Neural cell (in vitro differentiated cells): Measurements from ENCODE around the gene MLLT10. TPM values are rescaled to one million over a fixed set of nuclear protein-coding genes. Genes with fewer than 3 reads are reported as not detected.

Experiments used
- H2AFZ ChIP-seq: fragments of 200-600, 300-800 bp; sonication (generic), shearing (Covaris generic); 2 replicates; pipeline ENCODE4 v1.6.0; 2014; ENCODE audit warnings: low read depth, mild to moderate bottlenecking, antibody characterized with exemption, low read length, moderate library complexity
- H3F3A ChIP-seq: fragments of 200-600 bp; shearing (Covaris generic); 2 replicates; pipeline ENCODE4 v1.6.1; 2016; ENCODE audit warnings: mild to moderate bottlenecking, moderate library complexity, mixed read lengths, antibody characterized with exemption, low read length; ENCODE audit not compliant: insufficient read depth, poor library complexity, severe bottlenecking
- H3K27ac ChIP-seq: fragments of 200-600, 300-800 bp; sonication (generic), shearing (Covaris generic); 2 replicates; pipeline ENCODE4 v1.5.1; 2014; ENCODE audit warnings: mild to moderate bottlenecking, low read length, moderate library complexity
- H3K27me3 ChIP-seq: fragments of 300-800, 200-600 bp; sonication (generic), shearing (Covaris generic); 2 replicates; pipeline ENCODE4 v1.6.0; 2014; ENCODE audit warnings: mild to moderate bottlenecking, low read depth, low read length, moderate library complexity; ENCODE audit not compliant: insufficient read depth
- H3K36me3 ChIP-seq: fragments of 300-800, 200-600 bp; sonication (generic), shearing (Covaris generic); 2 replicates; pipeline ENCODE4 v1.5.1; 2014; ENCODE audit warnings: mild to moderate bottlenecking, antibody characterized with exemption, low read length, moderate library complexity; ENCODE audit not compliant: insufficient read depth
- H3K4me2 ChIP-seq: fragments of 300-800, 200-600 bp; sonication (generic), shearing (Covaris generic); 2 replicates; pipeline ENCODE4 v1.6.0; 2014; ENCODE audit warnings: mild to moderate bottlenecking, low read length
- H3K4me3 ChIP-seq: fragments of 300-800, 200-600 bp; sonication (generic), shearing (Covaris generic); 2 replicates; pipeline ENCODE4 v1.5.1; 2014; ENCODE audit warnings: mild to moderate bottlenecking, low read length, moderate library complexity
- H3K79me2 ChIP-seq: fragments of 200-600 bp; shearing (Covaris generic); replicated peaks from 2 replicates; pipeline ENCODE4 v1.6.0; 2014; ENCODE audit warnings: mild to moderate bottlenecking, low read length, moderate library complexity; ENCODE audit not compliant: insufficient read depth
- H3K9ac ChIP-seq: fragments of 300-800, 200-600 bp; sonication (generic), shearing (Covaris generic); 2 replicates; pipeline ENCODE4 v1.6.1; 2016; ENCODE audit warnings: mild to moderate bottlenecking, low read length, mixed read lengths
- H3K9me2 ChIP-seq: fragments of 200-600 bp; shearing (Covaris generic); 2 replicates; pipeline ENCODE4 v1.6.1; 2016; ENCODE audit warnings: mild to moderate bottlenecking, low read length, mixed read lengths; ENCODE audit not compliant: insufficient read depth
- H3K9me3 ChIP-seq: fragments of 200-600, 300-800 bp; sonication (generic), shearing (Covaris generic); 2 replicates; pipeline ENCODE4 v1.6.1; 2016; ENCODE audit warnings: mild to moderate bottlenecking, mixed run types, low read length, moderate library complexity, mixed read lengths
- H4K20me1 ChIP-seq: fragments of 200-600 bp; shearing (Covaris generic); 2 replicates; pipeline ENCODE4 v1.6.1; 2016; ENCODE audit warnings: mild to moderate bottlenecking, mixed run types; ENCODE audit not compliant: insufficient read depth
- CTCF ChIP-seq: fragments of 450-650 bp; IDR thresholded peaks from 2 replicates; pipeline ENCODE4 v1.5.1; 2014; ENCODE audit warnings: antibody characterized with exemption, mild to moderate bottlenecking, moderate library complexity; ENCODE audit not compliant: poor library complexity, severe bottlenecking
- EP300 ChIP-seq: fragments of 450-650 bp; conservative IDR thresholded peaks from 2 replicates; pipeline ENCODE4 v1.6.1; 2014; ENCODE audit warnings: antibody characterized with exemption, mild to moderate bottlenecking, moderate library complexity; ENCODE audit not compliant: poor library complexity, severe bottlenecking
- EZH2 ChIP-seq: fragments of 200-600, 300-800 bp; shearing (Covaris generic), sonication (generic); IDR thresholded peaks from 2 replicates; pipeline ENCODE4 v1.6.1; 2014; ENCODE audit warnings: antibody characterized with exemption, low read length, borderline replicate concordance, mild to moderate bottlenecking; ENCODE audit not compliant: insufficient read depth, poor library complexity, severe bottlenecking
- MXI1 ChIP-seq: fragments of 450-650 bp; conservative IDR thresholded peaks from 2 replicates; pipeline ENCODE4 v1.6.1; 2014; ENCODE audit warnings: antibody characterized with exemption, mild to moderate bottlenecking; ENCODE audit not compliant: poor library complexity, severe bottlenecking
- POLR2AphosphoS5 ChIP-seq: IDR thresholded peaks from 2 replicates; pipeline ENCODE4 v1.6.1; 2012
- RAD21 ChIP-seq: fragments of 450-650 bp; conservative IDR thresholded peaks from 2 replicates; pipeline ENCODE4 v1.6.1; 2014; ENCODE audit warnings: antibody characterized with exemption, mild to moderate bottlenecking, moderate library complexity
- REST ChIP-seq: IDR thresholded peaks from 2 replicates; pipeline ENCODE4 v1.6.1; 2012; ENCODE audit warnings: borderline replicate concordance
- SMC3 ChIP-seq: fragments of 450-650 bp; conservative IDR thresholded peaks from 2 replicates; pipeline ENCODE4 v1.6.1; 2014; ENCODE audit warnings: antibody characterized with exemption, mild to moderate bottlenecking, moderate library complexity; ENCODE audit not compliant: poor library complexity
- TAF1 ChIP-seq: IDR thresholded peaks from 2 replicates; pipeline ENCODE4 v1.6.1; 2012; ENCODE audit warnings: low read depth
- polyA plus RNA-seq: library from polyadenylated mRNA; depleted of rRNA; stranded (reverse); fragments of >200 nt; gene quantifications from 2 replicates; pipeline ENCODE4 v1.2.3, GENCODE V29; 2014

MLLT10 gene
- polyA plus RNA-seq, 1 donor from 2014 or later, result 31.0 TPM

DNA sequence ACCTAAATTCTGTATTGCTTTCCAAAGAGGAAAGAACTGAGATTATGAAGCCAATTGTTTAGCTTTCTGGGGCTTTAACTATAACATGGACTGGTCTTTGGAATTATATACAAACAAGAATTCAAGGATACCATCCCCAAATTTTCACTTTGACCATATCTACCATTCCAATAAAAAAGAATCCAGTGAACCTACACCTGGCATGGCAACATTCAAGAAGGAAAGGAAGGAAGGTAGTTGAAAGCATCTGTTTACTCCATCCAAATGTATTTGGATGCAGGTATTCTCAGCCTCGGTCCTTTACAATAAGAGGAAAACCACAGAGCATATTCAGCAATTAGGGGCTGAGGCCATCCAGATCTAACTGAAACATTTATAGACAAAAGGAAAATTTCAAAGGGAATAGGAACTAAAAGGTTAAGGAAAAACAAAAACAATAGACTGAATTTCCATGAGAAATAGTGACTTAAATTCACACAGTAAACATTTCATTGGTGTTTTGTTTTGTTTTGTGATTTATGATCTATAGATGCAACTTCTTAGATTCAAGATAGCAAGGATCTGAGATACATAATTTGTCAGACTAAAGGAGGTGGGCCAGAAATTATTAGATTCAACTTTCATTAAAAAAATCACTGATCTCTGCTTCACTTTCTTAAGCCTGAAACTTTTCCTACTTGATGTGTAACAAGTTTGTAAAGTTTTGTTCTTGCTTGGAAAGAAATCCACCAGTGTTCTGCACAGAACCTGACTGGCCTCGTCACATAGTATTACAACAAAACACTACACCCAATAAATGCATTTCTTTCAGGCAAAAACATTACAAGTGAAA lies 21.2 kb upstream of the MLLT10 start:
- Histone ChIP-seq H3K9me3 (no peaks in the 10 kb centered on the region), H3K4me3 (peak overlapping the region; percentile 77), H3K9ac (no peak overlapping the region), H3K4me2 (peak overlapping the region; percentile 53), H3K27ac (no peak overlapping the region), H2AFZ (no peak overlapping the region), H3K9me2 (no peaks in the 10 kb centered on the region), H3K79me2 (peaks cover 92% of the 10 kb centered on the region), H3K27me3 (peaks cover 17% of the 10 kb centered on the region), H4K20me1 (no peaks in the 10 kb centered on the region), H3F3A (peaks cover under 1% of the 10 kb centered on the region), H3K36me3 (no peaks in the 10 kb centered on the region)
- TF ChIP-seq MXI1, result no peak
- no peak for TF ChIP-seq CTCF

DNA sequence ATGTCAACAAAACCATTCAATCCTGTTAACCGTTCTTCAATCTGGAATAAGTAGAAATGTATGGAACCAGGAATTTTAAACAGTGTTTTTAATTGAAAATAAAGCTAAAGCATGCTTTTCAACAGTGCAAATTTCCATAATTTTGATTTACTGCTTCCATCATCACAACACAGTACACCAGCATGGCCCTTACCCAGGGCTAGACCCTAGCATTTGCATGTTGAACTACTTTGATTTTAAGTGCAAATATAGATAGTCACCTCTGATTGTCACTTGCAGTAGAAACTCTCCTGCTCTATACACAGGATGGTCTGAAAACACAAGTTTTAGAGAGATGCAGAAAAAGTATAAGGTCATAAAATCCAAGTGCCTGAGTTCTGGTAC lies 20.6 kb upstream of the MLLT10 start:
- Histone ChIP-seq H3F3A (peaks cover 7% of the 10 kb centered on the region), H3K9me2 (no peaks in the 10 kb centered on the region), H4K20me1 (no peaks in the 10 kb centered on the region), H3K9ac (peak overlapping the region; percentile 1), H3K36me3 (no peaks in the 10 kb centered on the region), H3K4me3 (peak overlapping the region; percentile 77), H3K9me3 (no peaks in the 10 kb centered on the region), H2AFZ (no peak overlapping the region), H3K79me2 (peaks cover 93% of the 10 kb centered on the region), H3K27ac (no peak overlapping the region), H3K27me3 (peaks cover 13% of the 10 kb centered on the region), H3K4me2 (peak overlapping the region; percentile 53)
- TF ChIP-seq EZH2 (no peak), CTCF (no peak), EP300 (no peak), POLR2AphosphoS5 (no peak), MXI1 (no peak), TAF1 (no peak), REST (no peak), RAD21 (no peak), SMC3 (no peak)
